WTC11 (cell line): Measurements from ENCODE around the gene NUF2. TPM values are rescaled to one million over a fixed set of nuclear protein-coding genes. Genes with fewer than 3 reads are reported as not detected.

ENCODE experiments used
- ATAC-seq: fragments of 200-7000 bp; cut with Tn5 transposase; 2 replicates; pipeline ENCODE4 v1.10.0; 2021; ENCODE audit warnings: mild to moderate bottlenecking, moderate library complexity
- CTCF ChIA-PET: fragments of 300-600 bp; sonication (Branson Sonifier 250); formaldehyde crosslinking; loops from one replicate; lab custom pipeline; 2021; ENCODE audit warnings: antibody characterized with exemption; lab: Charles Lee
- POLR2A ChIA-PET: fragments of 350-600 bp; sonication (Branson Sonifier 250); formaldehyde crosslinking; loops from one replicate; lab custom pipeline; 2021; ENCODE audit warnings: antibody characterized with exemption; lab: Charles Lee
- DNase-seq: peaks from one replicate; pipeline ENCODE4 v3.0.0; 2021; ENCODE audit warnings: low spot score
- H3K27ac Mint-ChIP-seq: 2 replicates; pipeline ENCODE4 v1.8.0; 2021; ENCODE audit warnings: mixed read lengths
- H3K27me3 Mint-ChIP-seq: 2 replicates; pipeline ENCODE4 v1.8.0; 2021; ENCODE audit warnings: low read depth, mild to moderate bottlenecking, moderate library complexity, mixed read lengths
- H3K36me3 Mint-ChIP-seq: 2 replicates; pipeline ENCODE4 v1.8.0; 2021; ENCODE audit warnings: mixed read lengths
- H3K4me1 Mint-ChIP-seq: 2 replicates; pipeline ENCODE4 v1.8.0; 2022; ENCODE audit warnings: mixed read lengths
- H3K4me3 Mint-ChIP-seq: 2 replicates; pipeline ENCODE4 v1.8.0; 2021; ENCODE audit warnings: mild to moderate bottlenecking, moderate library complexity, mixed read lengths
- H3K9me3 Mint-ChIP-seq: 2 replicates; pipeline ENCODE4 v1.8.0; 2021; ENCODE audit warnings: mixed read lengths
- ARID4B ChIP-seq: sonication (generic); formaldehyde crosslinking; IDR thresholded peaks from 2 replicates; pipeline ENCODE4 v1.8.0; 2023; ENCODE audit warnings: missing genetic modification reagents, mild to moderate bottlenecking, borderline replicate concordance
- ATF6 ChIP-seq: sonication (generic); formaldehyde crosslinking; IDR thresholded peaks from 2 replicates; pipeline ENCODE4 v1.8.1; 2023; ENCODE audit warnings: mild to moderate bottlenecking, missing genetic modification reagents
- ELF4 ChIP-seq: sonication (generic); formaldehyde crosslinking; IDR thresholded peaks from 2 replicates; pipeline ENCODE4 v1.8.1; 2022; ENCODE audit warnings: low read depth, mild to moderate bottlenecking, moderate library complexity, missing genetic modification reagents
- IRF2 ChIP-seq: sonication (generic); formaldehyde crosslinking; IDR thresholded peaks from 2 replicates; pipeline ENCODE4 v1.8.0; 2022; ENCODE audit warnings: low read depth, missing genetic modification reagents, borderline replicate concordance
- STAT6 ChIP-seq: sonication (generic); formaldehyde crosslinking; conservative IDR thresholded peaks from 2 replicates; pipeline ENCODE4 v1.8.1; 2023; ENCODE audit warnings: mild to moderate bottlenecking, low read depth, missing genetic modification reagents, moderate library complexity
- TEAD1 ChIP-seq: sonication (generic); formaldehyde crosslinking; IDR thresholded peaks from 2 replicates; pipeline ENCODE4 v1.8.0; 2022; ENCODE audit warnings: mild to moderate bottlenecking, missing genetic modification reagents
- USF2 ChIP-seq: sonication (generic); formaldehyde crosslinking; IDR thresholded peaks from 2 replicates; pipeline ENCODE4 v1.8.1; 2023; ENCODE audit warnings: mild to moderate bottlenecking, missing genetic modification reagents, moderate library complexity
- ZNF121 ChIP-seq: sonication (generic); formaldehyde crosslinking; IDR thresholded peaks from 2 replicates; pipeline ENCODE4 v1.8.0; 2023; ENCODE audit warnings: missing genetic modification reagents
- ZNF425 ChIP-seq: fragments of 250-450 bp; sonication (Bioruptor Pico); conservative IDR thresholded peaks from 2 replicates; pipeline ENCODE4 v1.9.0; 2021; ENCODE audit warnings: mild to moderate bottlenecking
- total RNA-seq: library from RNA; stranded (reverse); gene quantifications from 3 replicates; pipeline ENCODE4 v1.2.3, GENCODE V29; 2021
- TF ChIP-seq, protein P1 (sequence below): sonication (generic); formaldehyde crosslinking; IDR thresholded peaks from 2 replicates; pipeline ENCODE4 v1.8.1; 2023; ENCODE audit warnings: mild to moderate bottlenecking, missing genetic modification reagents, moderate library complexity
- TF ChIP-seq, protein P2 (sequence below): sonication (generic); formaldehyde crosslinking; IDR thresholded peaks from 2 replicates; pipeline ENCODE4 v1.8.0; 2022; ENCODE audit warnings: missing genetic modification reagents
- TF ChIP-seq, protein P3 (sequence below): fragments of 200-600 bp; IDR thresholded peaks from 2 replicates; pipeline ENCODE4 v1.8.0; 2022; ENCODE audit warnings: antibody characterized with exemption

NUF2 gene
- total RNA-seq, 1 experiment from 2014 or later, result 32.9 TPM

DNA sequence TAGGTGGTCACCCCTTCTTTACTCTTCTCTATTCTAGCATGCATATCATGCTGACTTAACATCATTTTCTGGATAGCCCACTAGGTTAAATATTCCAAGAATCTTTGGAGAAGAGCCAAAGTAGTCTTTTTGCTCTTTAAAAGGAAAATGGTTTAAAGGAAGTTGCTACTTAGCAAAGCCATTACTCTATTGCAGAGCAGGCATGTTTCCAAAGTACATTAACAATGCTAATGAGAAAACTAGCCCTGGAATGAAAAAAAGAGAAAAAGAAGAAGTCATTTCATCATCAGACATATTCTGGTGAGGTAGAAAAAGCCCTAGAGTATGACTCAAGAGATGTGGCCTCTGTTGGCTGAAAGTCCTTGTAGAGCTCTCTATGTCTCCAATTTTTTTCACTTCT, 74.0 kb downstream of the NUF2 start:
- Mint-ChIP-seq H3K27ac (no peak overlapping the region), H3K4me1 (peaks cover 56% of the 10 kb centered on the region), H3K27me3 (peaks cover 6% of the 10 kb centered on the region; the same call in 1 of the 2 replicates), H3K4me3 (no peak overlapping the region)
- ATAC-seq, result no peak
- TF ChIP-seq ARID4B (CRISPR knock-in tag), result no peak
- TF ChIP-seq, all 79 proteins: peak for 0
- ChIA-PET CTCF (no interaction called here), POLR2A (no interaction called here)
- Mint-ChIP-seq H3K9me3 (peaks cover 23% of the 10 kb centered on the region), H3K36me3 (no peaks in the 10 kb centered on the region)
- no peak for DNase-seq

DNA sequence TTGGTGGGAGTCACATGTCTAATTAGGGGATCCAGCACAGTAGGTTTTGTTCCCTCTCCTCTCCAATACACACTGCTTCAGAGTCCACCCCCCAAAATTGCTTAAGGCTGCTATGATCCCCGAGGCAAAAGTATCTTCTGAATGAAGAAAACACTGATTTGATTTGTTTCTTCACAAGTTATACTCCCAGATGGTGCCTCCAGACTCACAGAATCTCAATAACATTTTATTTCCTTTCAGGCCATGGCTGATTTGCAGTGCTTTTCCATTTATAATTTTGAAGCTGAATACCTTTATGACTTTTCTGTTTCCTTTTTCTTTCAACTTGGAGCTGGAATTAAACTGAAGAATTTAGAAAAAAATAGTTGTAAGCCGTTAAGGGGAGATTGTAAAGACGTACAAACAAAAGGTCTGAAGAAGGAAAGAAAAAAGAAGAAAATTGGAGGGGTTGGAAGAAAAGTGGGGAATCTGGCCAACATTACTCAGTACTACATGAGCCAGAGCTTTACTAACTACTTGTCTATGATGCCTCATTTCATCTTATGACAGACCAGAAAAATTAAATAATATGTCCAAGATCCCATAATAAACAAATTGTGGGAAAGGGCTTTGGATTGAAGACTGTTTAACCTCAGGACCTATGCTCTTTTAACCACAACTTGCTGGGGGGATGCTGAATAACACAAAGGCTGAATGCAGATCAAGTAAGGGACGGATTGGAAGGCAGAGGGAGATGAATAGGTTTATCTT, 75.9 kb downstream of the NUF2 start:
- no peak overlapping the region for H3K27ac Mint-ChIP-seq
- H3K4me3 Mint-ChIP-seq, result no peak overlapping the region
- H3K4me1 Mint-ChIP-seq, result peaks cover 63% of the 10 kb centered on the region
- DNase-seq (no peak), ATAC-seq (no peak)
- TF ChIP-seq USF2 (CRISPR knock-in tag) (no peak), ZNF121 (CRISPR knock-in tag) (no peak), ZNF425 (CRISPR knock-in tag) (no peak), TEAD1 (CRISPR knock-in tag) (no peak), IRF2 (CRISPR knock-in tag) (no peak), ATF6 (CRISPR knock-in tag) (no peak), ELF4 (CRISPR knock-in tag) (no peak), STAT6 (CRISPR knock-in tag) (no peak)
- TF ChIP-seq, protein P1, sequence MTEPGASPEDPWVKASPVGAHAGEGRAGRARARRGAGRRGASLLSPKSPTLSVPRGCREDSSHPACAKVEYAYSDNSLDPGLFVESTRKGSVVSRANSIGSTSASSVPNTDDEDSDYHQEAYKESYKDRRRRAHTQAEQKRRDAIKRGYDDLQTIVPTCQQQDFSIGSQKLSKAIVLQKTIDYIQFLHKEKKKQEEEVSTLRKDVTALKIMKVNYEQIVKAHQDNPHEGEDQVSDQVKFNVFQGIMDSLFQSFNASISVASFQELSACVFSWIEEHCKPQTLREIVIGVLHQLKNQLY (CRISPR knock-in tag), result no peak
- TF ChIP-seq, protein P2, sequence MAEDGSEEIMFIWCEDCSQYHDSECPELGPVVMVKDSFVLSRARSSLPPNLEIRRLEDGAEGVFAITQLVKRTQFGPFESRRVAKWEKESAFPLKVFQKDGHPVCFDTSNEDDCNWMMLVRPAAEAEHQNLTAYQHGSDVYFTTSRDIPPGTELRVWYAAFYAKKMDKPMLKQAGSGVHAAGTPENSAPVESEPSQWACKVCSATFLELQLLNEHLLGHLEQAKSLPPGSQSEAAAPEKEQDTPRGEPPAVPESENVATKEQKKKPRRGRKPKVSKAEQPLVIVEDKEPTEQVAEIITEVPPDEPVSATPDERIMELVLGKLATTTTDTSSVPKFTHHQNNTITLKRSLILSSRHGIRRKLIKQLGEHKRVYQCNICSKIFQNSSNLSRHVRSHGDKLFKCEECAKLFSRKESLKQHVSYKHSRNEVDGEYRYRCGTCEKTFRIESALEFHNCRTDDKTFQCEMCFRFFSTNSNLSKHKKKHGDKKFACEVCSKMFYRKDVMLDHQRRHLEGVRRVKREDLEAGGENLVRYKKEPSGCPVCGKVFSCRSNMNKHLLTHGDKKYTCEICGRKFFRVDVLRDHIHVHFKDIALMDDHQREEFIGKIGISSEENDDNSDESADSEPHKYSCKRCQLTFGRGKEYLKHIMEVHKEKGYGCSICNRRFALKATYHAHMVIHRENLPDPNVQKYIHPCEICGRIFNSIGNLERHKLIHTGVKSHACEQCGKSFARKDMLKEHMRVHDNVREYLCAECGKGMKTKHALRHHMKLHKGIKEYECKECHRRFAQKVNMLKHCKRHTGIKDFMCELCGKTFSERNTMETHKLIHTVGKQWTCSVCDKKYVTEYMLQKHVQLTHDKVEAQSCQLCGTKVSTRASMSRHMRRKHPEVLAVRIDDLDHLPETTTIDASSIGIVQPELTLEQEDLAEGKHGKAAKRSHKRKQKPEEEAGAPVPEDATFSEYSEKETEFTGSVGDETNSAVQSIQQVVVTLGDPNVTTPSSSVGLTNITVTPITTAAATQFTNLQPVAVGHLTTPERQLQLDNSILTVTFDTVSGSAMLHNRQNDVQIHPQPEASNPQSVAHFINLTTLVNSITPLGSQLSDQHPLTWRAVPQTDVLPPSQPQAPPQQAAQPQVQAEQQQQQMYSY (CRISPR knock-in tag), result no peak
- TF ChIP-seq, protein P3, sequence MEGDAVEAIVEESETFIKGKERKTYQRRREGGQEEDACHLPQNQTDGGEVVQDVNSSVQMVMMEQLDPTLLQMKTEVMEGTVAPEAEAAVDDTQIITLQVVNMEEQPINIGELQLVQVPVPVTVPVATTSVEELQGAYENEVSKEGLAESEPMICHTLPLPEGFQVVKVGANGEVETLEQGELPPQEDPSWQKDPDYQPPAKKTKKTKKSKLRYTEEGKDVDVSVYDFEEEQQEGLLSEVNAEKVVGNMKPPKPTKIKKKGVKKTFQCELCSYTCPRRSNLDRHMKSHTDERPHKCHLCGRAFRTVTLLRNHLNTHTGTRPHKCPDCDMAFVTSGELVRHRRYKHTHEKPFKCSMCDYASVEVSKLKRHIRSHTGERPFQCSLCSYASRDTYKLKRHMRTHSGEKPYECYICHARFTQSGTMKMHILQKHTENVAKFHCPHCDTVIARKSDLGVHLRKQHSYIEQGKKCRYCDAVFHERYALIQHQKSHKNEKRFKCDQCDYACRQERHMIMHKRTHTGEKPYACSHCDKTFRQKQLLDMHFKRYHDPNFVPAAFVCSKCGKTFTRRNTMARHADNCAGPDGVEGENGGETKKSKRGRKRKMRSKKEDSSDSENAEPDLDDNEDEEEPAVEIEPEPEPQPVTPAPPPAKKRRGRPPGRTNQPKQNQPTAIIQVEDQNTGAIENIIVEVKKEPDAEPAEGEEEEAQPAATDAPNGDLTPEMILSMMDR, result no peak
- ChIA-PET POLR2A (no interaction called here), CTCF (no interaction called here)
- H3K36me3 Mint-ChIP-seq, result no peaks in the 10 kb centered on the region
- peaks cover 23% of the 10 kb centered on the region for H3K9me3 Mint-ChIP-seq
- peaks cover 6% of the 10 kb centered on the region; the same call in 1 of the 2 replicates for H3K27me3 Mint-ChIP-seq
